Endothelial cell of umbilical vein (primary cell): ENCODE measurements around the gene DBX1. TPM values are rescaled to one million over a fixed set of nuclear protein-coding genes. Genes with fewer than 3 reads are reported as not detected.

Experiments used
- BruUV-seq: library from RNA; stranded (reverse); fragments of 400-500 nt; replicated peaks from 2 replicates; lab custom pipeline; 2021; lab: Mats Ljungman, UMichigan
- CTCF ChIA-PET: fragments of 300-600, 350-600 bp; sonication (Branson Sonifier 250); formaldehyde crosslinking; loops from one replicate; lab custom pipeline; 2021; ENCODE audit warnings: antibody characterized with exemption, inconsistent platforms; lab: Charles Lee
- POLR2A ChIA-PET: fragments of 300-600, 350-600 bp; sonication (Branson Sonifier 250); formaldehyde crosslinking; loops from one replicate; lab custom pipeline; 2021; ENCODE audit warnings: antibody characterized with exemption, inconsistent platforms; lab: Charles Lee
- DNase-seq: peaks from one replicate; pipeline ENCODE4 v3.0.0-alpha.2; 2011; ENCODE audit warnings: low read depth, low spot score
- FAIRE-seq: peaks from 2 replicates; lab custom pipeline; 2011; peaks lifted over from hg19 to GRCh38; lab: Jason Lieb, UNC
- H2AFZ ChIP-seq: 2 replicates; pipeline ENCODE4 v1.6.0; 2012; ENCODE audit warnings: low read depth, low read length, control low read depth, inconsistent platforms
- H3K27ac ChIP-seq: 2 replicates; pipeline ENCODE4 v1.5.1; 2011; ENCODE audit warnings: low read depth, mild to moderate bottlenecking, control low read depth, low read length, moderate library complexity; ENCODE audit not compliant: insufficient read depth
- H3K27me3 ChIP-seq, 2 experiments: 2 replicates each; pipeline versions ENCODE4 v1.6.0 to v1.6.1; 2011; ENCODE audit warnings: low read length in 2 of 2, mixed read lengths in 1 of 2; ENCODE audit not compliant: control insufficient read depth in 2 of 2, insufficient read depth in 2 of 2
- H3K36me3 ChIP-seq, 2 experiments: 2 replicates in 1 of 2; 3 replicates in 1 of 2; pipeline ENCODE4 v1.5.1; 2011; ENCODE audit warnings: low read length in 2 of 2, mild to moderate bottlenecking in 1 of 2, moderate library complexity in 1 of 2; ENCODE audit not compliant: control insufficient read depth in 2 of 2, insufficient read depth in 2 of 2; ENCODE audit errors: extremely low read depth in 1 of 2
- H3K4me1 ChIP-seq: 3 replicates; pipeline ENCODE4 v1.5.1; 2011; ENCODE audit warnings: mild to moderate bottlenecking, low read length; ENCODE audit not compliant: control insufficient read depth, insufficient read depth; ENCODE audit errors: extremely low read depth
- H3K4me2 ChIP-seq: 2 replicates; pipeline ENCODE4 v1.6.1; 2011; ENCODE audit warnings: low read length, control low read depth, mixed read lengths; ENCODE audit not compliant: insufficient read depth
- H3K4me3 ChIP-seq, 3 experiments: fragments of 200-600 bp in 1 of 3; sonication (generic), shearing (Covaris generic) in 1 of 3; replicated peaks in 1 of 3; 2 replicates each; pipeline ENCODE4 v1.5.1; 2011 to 2016; ENCODE audit warnings: control low read depth in 3 of 3, low read length in 3 of 3, mild to moderate bottlenecking in 2 of 3, inconsistent platforms in 1 of 3, low read depth in 1 of 3, moderate library complexity in 1 of 3; ENCODE audit not compliant: insufficient read depth in 1 of 3
- H3K79me2 ChIP-seq: 2 replicates; pipeline ENCODE4 v1.6.0; 2012; ENCODE audit warnings: low read length, inconsistent platforms; ENCODE audit not compliant: control insufficient read depth, insufficient read depth
- H3K9ac ChIP-seq: replicated peaks from 2 replicates; pipeline ENCODE3; 2011; ENCODE audit warnings: low read length, control low read depth; ENCODE audit not compliant: insufficient read depth; ENCODE audit errors: extremely low read depth
- H3K9me1 ChIP-seq: replicated peaks from 3 replicates; pipeline ENCODE4 v1.6.0; 2011; ENCODE audit warnings: mild to moderate bottlenecking, low read length; ENCODE audit not compliant: control insufficient read depth, insufficient read depth; ENCODE audit errors: extremely low read depth
- H3K9me3 ChIP-seq: replicated peaks from 2 replicates; pipeline ENCODE4 v1.5.1; 2012; ENCODE audit warnings: low read length, inconsistent platforms; ENCODE audit not compliant: control insufficient read depth, insufficient read depth
- H4K20me1 ChIP-seq: replicated peaks from 2 replicates; pipeline ENCODE3; 2011; ENCODE audit warnings: mild to moderate bottlenecking, low read length; ENCODE audit not compliant: control insufficient read depth, insufficient read depth; ENCODE audit errors: extremely low read depth
- EZH2 ChIP-seq: IDR thresholded peaks from 2 replicates; pipeline ENCODE4 v1.6.1; 2012; ENCODE audit warnings: borderline replicate concordance, low read depth, mild to moderate bottlenecking, moderate library complexity, low read length, inconsistent platforms; ENCODE audit not compliant: severe bottlenecking
- FOS ChIP-seq: IDR thresholded peaks from 2 replicates; pipeline ENCODE4 v1.6.1; 2011; ENCODE audit warnings: mild to moderate bottlenecking, low read length, moderate library complexity, borderline replicate concordance; ENCODE audit not compliant: insufficient read depth
- dilution Hi-C: fragments of 300-500 bp; cut with MboI; formaldehyde crosslinking; loops from one replicate; pipeline ENCODE4 v1.15.0; 2019; ENCODE audit warnings: low sequenced_read_pairs; ENCODE audit not compliant: extremely low pct_ligation_motif_present
- intact Hi-C: fragments of 100-400 bp; cut with micrococcal nuclease; formaldehyde crosslinking; loops from one replicate; pipeline ENCODE4 v1.10.0; 2022
- polyA plus RNA-seq, 4 experiments: library from polyadenylated mRNA; depleted of rRNA in 3 of 4; stranded (reverse) in 3 of 4; unstranded in 1 of 4; fragments of >200 nt; gene quantifications; 2 replicates each; pipeline versions ENCODE4 v1.2.1 to v1.2.3, GENCODE V29; 2011 to 2012; ENCODE audit warnings: missing spikeins in 1 of 4
- total RNA-seq: library from RNA; stranded (reverse); gene quantifications from 2 replicates; pipeline ENCODE4 v1.2.3, GENCODE V29; 2021
- TF ChIP-seq, protein P1 (sequence below): IDR thresholded peaks from 2 replicates; pipeline ENCODE4 v1.6.1; 2011; ENCODE audit not compliant: insufficient read depth, insufficient read length

DBX1 gene
- total and polyA plus RNA-seq, 2 donors (not counting 3 experiments of a cell fraction or from before 2014, with no cell fraction given), result not detected

GRCh38 chr11:20156280-20156875 is 3.9 kb downstream of the DBX1 start:
- Histone ChIP-seq H3K4me2 (no peak overlapping the region), H3K36me3 (no peaks in the 10 kb centered on the region), H3K9ac (no peak overlapping the region), H3K9me3 (no peaks in the 10 kb centered on the region), H3K9me1 (no peaks in the 10 kb centered on the region), H3K4me3 (no peak overlapping the region), H3K27ac (no peak overlapping the region), H3K4me1 (no peaks in the 10 kb centered on the region), H4K20me1 (no peaks in the 10 kb centered on the region), H3K27me3 (peaks cover 70 to 80% of the 10 kb centered on the region in 2 experiments), H2AFZ (no peak overlapping the region), H3K79me2 (no peaks in the 10 kb centered on the region)
- dilution Hi-C loops, result no loop called here
- TF ChIP-seq EZH2, result peak; percentile 98
- TF ChIP-seq, protein P1, sequence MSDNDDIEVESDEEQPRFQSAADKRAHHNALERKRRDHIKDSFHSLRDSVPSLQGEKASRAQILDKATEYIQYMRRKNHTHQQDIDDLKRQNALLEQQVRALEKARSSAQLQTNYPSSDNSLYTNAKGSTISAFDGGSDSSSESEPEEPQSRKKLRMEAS, result no peak
- no TSS peak for BruUV-seq
- CTCF ChIA-PET, result no interaction called here
- POLR2A ChIA-PET, result no interaction called here
- no peak for DNase-seq
- no peak for FAIRE-seq
- intact Hi-C loops, result no loop called here

DNA sequence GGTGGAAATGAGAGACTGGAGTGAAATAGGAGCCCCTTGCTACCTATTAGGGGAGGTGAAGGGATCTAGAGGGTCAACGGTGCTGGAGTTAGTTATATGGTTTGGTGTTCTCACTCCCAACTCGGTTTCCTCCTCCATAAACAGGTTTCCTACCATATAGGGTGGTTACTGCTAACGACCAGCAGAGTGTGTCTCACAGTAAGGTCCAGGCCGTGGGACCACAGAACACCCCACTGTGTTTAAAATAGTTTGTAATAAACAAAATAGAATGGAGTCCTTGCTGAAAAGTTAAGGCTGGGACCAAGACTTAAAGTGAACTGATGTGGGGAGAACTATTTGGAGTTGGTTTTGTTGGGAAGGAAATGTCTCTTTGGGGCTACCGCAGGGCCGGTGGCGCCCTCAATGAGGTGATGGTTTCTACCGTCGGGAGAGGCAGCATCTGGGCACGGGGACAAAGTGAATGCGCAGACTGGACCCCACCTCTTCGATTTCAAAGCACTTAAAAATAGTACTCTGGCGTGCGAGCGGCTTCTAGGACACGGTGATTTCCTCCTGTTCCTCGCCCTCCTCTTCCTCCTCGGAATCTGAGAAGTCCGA is 4.5 kb downstream of the DBX1 start:
- dilution Hi-C loops (no loop called here), intact Hi-C loops (no loop called here)
- Histone ChIP-seq H3K79me2 (no peaks in the 10 kb centered on the region), H3K27ac (no peak overlapping the region), H2AFZ (no peak overlapping the region), H3K4me2 (no peak overlapping the region), H3K4me1 (no peaks in the 10 kb centered on the region), H3K36me3 (no peaks in the 10 kb centered on the region), H4K20me1 (no peaks in the 10 kb centered on the region), H3K9ac (no peak overlapping the region), H3K9me1 (no peaks in the 10 kb centered on the region), H3K27me3 (peaks cover 64 to 74% of the 10 kb centered on the region in 2 experiments), H3K9me3 (no peaks in the 10 kb centered on the region), H3K4me3 (no peak overlapping the region)
- CTCF ChIA-PET, result interaction anchor here (1.2 to 2.7 kb wide), 3 partner anchors 11 to 23 kb away, joined by 3 to 21 read pairs (median 3); no protein-coding TSS in a partner anchor
- no peak for DNase-seq
- TF ChIP-seq FOS, result no peak
- TF ChIP-seq EZH2, result peak; percentile 69
- BruUV-seq, result no TSS peak
- POLR2A ChIA-PET, result no interaction called here
- FAIRE-seq, result no peak
